K562 (cell line): ENCODE data around the gene VSIG4. TPM values are rescaled to one million over a fixed set of nuclear protein-coding genes. Genes with fewer than 3 reads are reported as not detected.
A peak's percentile ranks its signal among the peaks of the same experiment; 100 is the strongest.

Experiments
- BRD4 ChIP-seq: fragments of 200-600 bp; sonication (generic); IDR thresholded peaks from 2 replicates; pipeline ENCODE4 v1.6.1; 2017; ENCODE audit warnings: inconsistent platforms
- CEBPB ChIP-seq: fragments of 450-650 bp; IDR thresholded peaks from 2 replicates; pipeline ENCODE4 v1.6.1; 2016; ENCODE audit warnings: missing genetic modification characterization, missing compliant biosample characterization
- EP300 ChIP-seq: IDR thresholded peaks from 2 replicates; pipeline ENCODE4 v1.6.1; 2012; ENCODE audit warnings: low read length, improper control_type of control experiment
- KAT7 ChIP-seq: sonication (generic); formaldehyde crosslinking; IDR thresholded peaks from 2 replicates; pipeline ENCODE4 v1.8.0; 2022; ENCODE audit warnings: missing genetic modification reagents, mild to moderate bottlenecking, borderline replicate concordance
- L3MBTL2 ChIP-seq: fragments of 450-650 bp; IDR thresholded peaks from 2 replicates; pipeline ENCODE4 v1.6.1; 2016; ENCODE audit warnings: mild to moderate bottlenecking, moderate library complexity
- LCOR ChIP-seq: sonication (generic); formaldehyde crosslinking; IDR thresholded peaks from 2 replicates; pipeline ENCODE4 v1.8.0; 2022; ENCODE audit warnings: mild to moderate bottlenecking, missing genetic modification reagents
- NUFIP1 ChIP-seq: fragments of 450-650 bp; IDR thresholded peaks from 2 replicates; pipeline ENCODE4 v1.6.1; 2018; ENCODE audit not compliant: partially characterized antibody
- PML ChIP-seq: IDR thresholded peaks from 2 replicates; pipeline ENCODE4 v1.6.1; 2012; ENCODE audit warnings: low read length, inconsistent platforms
- PYGO2 ChIP-seq: fragments of 450-650 bp; IDR thresholded peaks from 2 replicates; pipeline ENCODE4 v1.6.1; 2016; ENCODE audit warnings: mild to moderate bottlenecking, missing genetic modification characterization, moderate library complexity, missing compliant biosample characterization
- RBM34 ChIP-seq: fragments of 200-400 bp; formaldehyde crosslinking; IDR thresholded peaks from 2 replicates; pipeline ENCODE4 v1.6.1; 2018; ENCODE audit warnings: low read length, borderline replicate concordance; ENCODE audit not compliant: insufficient read depth
- SMAD4 ChIP-seq: fragments of 250-450 bp; sonication (Bioruptor Pico); conservative IDR thresholded peaks from 2 replicates; pipeline ENCODE4 v1.8.0; 2021; ENCODE audit warnings: inconsistent platforms, mild to moderate bottlenecking, moderate library complexity
- TAF7 ChIP-seq: fragments of 450-650 bp; IDR thresholded peaks from 2 replicates; pipeline ENCODE4 v1.6.1; 2016; ENCODE audit warnings: missing genetic modification characterization, missing compliant biosample characterization
- ZEB2 ChIP-seq: fragments of 450-650 bp; IDR thresholded peaks from 2 replicates; pipeline ENCODE4 v1.6.1; 2016
- ZNF263 ChIP-seq: sonication (generic); formaldehyde crosslinking; IDR thresholded peaks from 2 replicates; pipeline ENCODE4 v1.8.0; 2022; ENCODE audit warnings: mild to moderate bottlenecking, missing genetic modification reagents, borderline replicate concordance
- ZNF431 ChIP-seq: sonication (generic); formaldehyde crosslinking; IDR thresholded peaks from 2 replicates; pipeline ENCODE4 v1.8.0; 2022; ENCODE audit warnings: mild to moderate bottlenecking, missing genetic modification reagents
- polyA plus RNA-seq, 8 experiments: library from polyadenylated mRNA; depleted of rRNA in 4 of 8; stranded (reverse) in 5 of 8; unstranded in 3 of 8; fragments of >200 nt; fragmentation: Nextera tagmentation in 2 of 8; fragmentation: Illumina TruSeq in 1 of 8; extraction: Ambion mirVana in 2 of 8; extraction: Trizol in 1 of 8; gene quantifications; 2 replicates each; pipeline versions ENCODE4 v1.2.1 to v1.2.3, GENCODE V29; 2011 to 2014; ENCODE audit warnings: inconsistent platforms in 1 of 8, missing spikeins in 1 of 8
- total RNA-seq, 7 experiments: library from RNA; depleted of rRNA in 6 of 7; stranded (reverse); fragments of >200 nt in 6 of 7; fragmentation: Illumina TruSeq in 2 of 7; extraction: Trizol in 2 of 7; gene quantifications; 2 replicates each; pipeline versions ENCODE4 v1.2.1 to v1.2.3, GENCODE V29; 2011 to 2021; ENCODE audit warnings: low replicate concordance in 1 of 7
- TF ChIP-seq, protein P1 (sequence below): fragments of 450-650 bp; formaldehyde crosslinking; IDR thresholded peaks from 2 replicates; pipeline ENCODE4 v1.4.0; 2022; ENCODE audit warnings: missing genetic modification characterization
- TF ChIP-seq, protein P2 (sequence below): fragments of 450-650 bp; formaldehyde crosslinking; IDR thresholded peaks from 2 replicates; pipeline ENCODE4 v1.4.0; 2022; ENCODE audit warnings: mild to moderate bottlenecking, moderate library complexity
- TF ChIP-seq, protein P3 (sequence below): fragments of 200-800 bp; sonication (Bioruptor generic); IDR thresholded peaks from 2 replicates; pipeline ENCODE4 v1.6.1; 2017; ENCODE audit warnings: missing genetic modification characterization, missing compliant biosample characterization
- TF ChIP-seq, protein P4 (sequence below), 2 experiments: fragments of 150-350 bp in 1 of 2; IDR thresholded peaks; 2 replicates each; pipeline ENCODE4 v1.6.1; 2012 to 2016; ENCODE audit warnings: low read depth in 2 of 2, low read length in 2 of 2, mild to moderate bottlenecking in 1 of 2, moderate library complexity in 1 of 2
- TF ChIP-seq, protein P5 (sequence below), 2 experiments: fragments of 450-650 bp; IDR thresholded peaks; 2 replicates each; pipeline ENCODE4 v1.6.1; 2016

Gene VSIG4
- total and polyA plus RNA-seq, 9 of the 15 experiments (the other 6 are each of a cell fraction or from before 2014, with no cell fraction given) = 0.22 to 1.6 (median 0.46) TPM; not detected in 1

DNA sequence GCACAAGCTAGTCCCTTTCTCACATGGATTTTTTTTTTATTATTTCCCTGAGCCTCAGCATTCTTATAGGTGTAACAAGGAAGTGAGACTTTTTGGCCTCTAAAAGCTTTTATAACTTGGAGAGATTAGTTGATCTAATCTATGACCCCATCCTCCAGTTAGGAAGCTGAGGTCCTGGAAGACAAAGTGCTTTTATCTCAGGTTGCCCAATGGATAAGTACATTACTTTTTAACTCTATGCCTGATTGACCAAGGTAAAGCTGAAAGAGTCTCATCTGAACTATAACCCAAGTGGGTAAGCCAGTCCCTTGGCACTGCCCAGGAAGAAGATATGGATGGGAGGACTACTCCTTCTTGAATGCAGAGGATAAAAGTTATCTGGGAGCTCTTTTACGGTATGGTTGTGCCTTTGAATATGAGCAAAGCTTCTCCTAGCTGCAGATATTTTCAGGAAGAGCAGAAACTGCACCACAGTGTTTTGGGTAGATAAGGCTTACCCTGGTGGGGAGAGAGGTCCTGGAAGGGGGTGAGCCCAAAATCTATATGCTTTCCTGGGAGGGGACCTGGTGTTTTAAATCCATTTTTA is 40.2 kb downstream of the VSIG4 start (continued):
- TF ChIP-seq, protein P1, sequence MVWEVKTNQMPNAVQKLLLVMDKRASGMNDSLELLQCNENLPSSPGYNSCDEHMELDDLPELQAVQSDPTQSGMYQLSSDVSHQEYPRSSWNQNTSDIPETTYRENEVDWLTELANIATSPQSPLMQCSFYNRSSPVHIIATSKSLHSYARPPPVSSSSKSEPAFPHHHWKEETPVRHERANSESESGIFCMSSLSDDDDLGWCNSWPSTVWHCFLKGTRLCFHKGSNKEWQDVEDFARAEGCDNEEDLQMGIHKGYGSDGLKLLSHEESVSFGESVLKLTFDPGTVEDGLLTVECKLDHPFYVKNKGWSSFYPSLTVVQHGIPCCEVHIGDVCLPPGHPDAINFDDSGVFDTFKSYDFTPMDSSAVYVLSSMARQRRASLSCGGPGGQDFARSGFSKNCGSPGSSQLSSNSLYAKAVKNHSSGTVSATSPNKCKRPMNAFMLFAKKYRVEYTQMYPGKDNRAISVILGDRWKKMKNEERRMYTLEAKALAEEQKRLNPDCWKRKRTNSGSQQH (CRISPR knock-in tag) = no peak
- TF ChIP-seq NUFIP1 = no peak
- TF ChIP-seq PML = peak; percentile 14; the same call in 1 of the 2 replicates
- no peak for TF ChIP-seq ZNF263 (CRISPR knock-in tag)
- peak; percentile 64; the same call in 1 of the 2 replicates for TF ChIP-seq CEBPB (tag)
- TF ChIP-seq, protein P2, sequence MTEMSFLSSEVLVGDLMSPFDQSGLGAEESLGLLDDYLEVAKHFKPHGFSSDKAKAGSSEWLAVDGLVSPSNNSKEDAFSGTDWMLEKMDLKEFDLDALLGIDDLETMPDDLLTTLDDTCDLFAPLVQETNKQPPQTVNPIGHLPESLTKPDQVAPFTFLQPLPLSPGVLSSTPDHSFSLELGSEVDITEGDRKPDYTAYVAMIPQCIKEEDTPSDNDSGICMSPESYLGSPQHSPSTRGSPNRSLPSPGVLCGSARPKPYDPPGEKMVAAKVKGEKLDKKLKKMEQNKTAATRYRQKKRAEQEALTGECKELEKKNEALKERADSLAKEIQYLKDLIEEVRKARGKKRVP (CRISPR knock-in tag) = no peak
- TF ChIP-seq BRD4 = peak; percentile 91; the same call in 1 of the 2 replicates
- TF ChIP-seq, protein P3, sequence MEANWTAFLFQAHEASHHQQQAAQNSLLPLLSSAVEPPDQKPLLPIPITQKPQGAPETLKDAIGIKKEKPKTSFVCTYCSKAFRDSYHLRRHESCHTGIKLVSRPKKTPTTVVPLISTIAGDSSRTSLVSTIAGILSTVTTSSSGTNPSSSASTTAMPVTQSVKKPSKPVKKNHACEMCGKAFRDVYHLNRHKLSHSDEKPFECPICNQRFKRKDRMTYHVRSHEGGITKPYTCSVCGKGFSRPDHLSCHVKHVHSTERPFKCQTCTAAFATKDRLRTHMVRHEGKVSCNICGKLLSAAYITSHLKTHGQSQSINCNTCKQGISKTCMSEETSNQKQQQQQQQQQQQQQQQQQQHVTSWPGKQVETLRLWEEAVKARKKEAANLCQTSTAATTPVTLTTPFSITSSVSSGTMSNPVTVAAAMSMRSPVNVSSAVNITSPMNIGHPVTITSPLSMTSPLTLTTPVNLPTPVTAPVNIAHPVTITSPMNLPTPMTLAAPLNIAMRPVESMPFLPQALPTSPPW (CRISPR knock-in tag) = peak; percentile 45
- no peak for TF ChIP-seq SMAD4
- TF ChIP-seq L3MBTL2 = no peak
- no peak for TF ChIP-seq ZNF431 (CRISPR knock-in tag)
- TF ChIP-seq, protein P4, sequence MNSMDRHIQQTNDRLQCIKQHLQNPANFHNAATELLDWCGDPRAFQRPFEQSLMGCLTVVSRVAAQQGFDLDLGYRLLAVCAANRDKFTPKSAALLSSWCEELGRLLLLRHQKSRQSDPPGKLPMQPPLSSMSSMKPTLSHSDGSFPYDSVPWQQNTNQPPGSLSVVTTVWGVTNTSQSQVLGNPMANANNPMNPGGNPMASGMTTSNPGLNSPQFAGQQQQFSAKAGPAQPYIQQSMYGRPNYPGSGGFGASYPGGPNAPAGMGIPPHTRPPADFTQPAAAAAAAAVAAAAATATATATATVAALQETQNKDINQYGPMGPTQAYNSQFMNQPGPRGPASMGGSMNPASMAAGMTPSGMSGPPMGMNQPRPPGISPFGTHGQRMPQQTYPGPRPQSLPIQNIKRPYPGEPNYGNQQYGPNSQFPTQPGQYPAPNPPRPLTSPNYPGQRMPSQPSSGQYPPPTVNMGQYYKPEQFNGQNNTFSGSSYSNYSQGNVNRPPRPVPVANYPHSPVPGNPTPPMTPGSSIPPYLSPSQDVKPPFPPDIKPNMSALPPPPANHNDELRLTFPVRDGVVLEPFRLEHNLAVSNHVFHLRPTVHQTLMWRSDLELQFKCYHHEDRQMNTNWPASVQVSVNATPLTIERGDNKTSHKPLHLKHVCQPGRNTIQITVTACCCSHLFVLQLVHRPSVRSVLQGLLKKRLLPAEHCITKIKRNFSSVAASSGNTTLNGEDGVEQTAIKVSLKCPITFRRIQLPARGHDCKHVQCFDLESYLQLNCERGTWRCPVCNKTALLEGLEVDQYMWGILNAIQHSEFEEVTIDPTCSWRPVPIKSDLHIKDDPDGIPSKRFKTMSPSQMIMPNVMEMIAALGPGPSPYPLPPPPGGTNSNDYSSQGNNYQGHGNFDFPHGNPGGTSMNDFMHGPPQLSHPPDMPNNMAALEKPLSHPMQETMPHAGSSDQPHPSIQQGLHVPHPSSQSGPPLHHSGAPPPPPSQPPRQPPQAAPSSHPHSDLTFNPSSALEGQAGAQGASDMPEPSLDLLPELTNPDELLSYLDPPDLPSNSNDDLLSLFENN (IDR thresholded peaks at IDR 0.05; ENCODE audit: low read depth in 2 of 2, low read length in 2 of 2) = no peak
- no peak for TF ChIP-seq PYGO2 (tag)
- TF ChIP-seq RBM34 = no peak
- TF ChIP-seq LCOR (CRISPR knock-in tag) = peak; percentile 78; the same call in 1 of the 2 replicates
- TF ChIP-seq, protein P5, sequence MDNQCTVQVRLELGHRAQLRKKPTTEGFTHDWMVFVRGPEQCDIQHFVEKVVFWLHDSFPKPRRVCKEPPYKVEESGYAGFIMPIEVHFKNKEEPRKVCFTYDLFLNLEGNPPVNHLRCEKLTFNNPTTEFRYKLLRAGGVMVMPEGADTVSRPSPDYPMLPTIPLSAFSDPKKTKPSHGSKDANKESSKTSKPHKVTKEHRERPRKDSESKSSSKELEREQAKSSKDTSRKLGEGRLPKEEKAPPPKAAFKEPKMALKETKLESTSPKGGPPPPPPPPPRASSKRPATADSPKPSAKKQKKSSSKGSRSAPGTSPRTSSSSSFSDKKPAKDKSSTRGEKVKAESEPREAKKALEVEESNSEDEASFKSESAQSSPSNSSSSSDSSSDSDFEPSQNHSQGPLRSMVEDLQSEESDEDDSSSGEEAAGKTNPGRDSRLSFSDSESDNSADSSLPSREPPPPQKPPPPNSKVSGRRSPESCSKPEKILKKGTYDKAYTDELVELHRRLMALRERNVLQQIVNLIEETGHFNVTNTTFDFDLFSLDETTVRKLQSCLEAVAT (IDR thresholded peaks at IDR 0.05) = peak; percentile 9 to 32; a peak in 1 of 4 replicates
- peak; percentile 63; the same call in 1 of the 2 replicates for TF ChIP-seq ZEB2
- 0 out of 2 replicates have a peak, but pooled peaks have one; percentile 29 for TF ChIP-seq TAF7
- 0 out of 2 replicates have a peak, but pooled peaks have one; percentile 50 for TF ChIP-seq KAT7
- peak; percentile 21; the same call in 1 of the 2 replicates for TF ChIP-seq EP300
